Measurements from ENCODE around the gene RAVER1. TPM values are rescaled to one million over a fixed set of nuclear protein-coding genes. Genes with fewer than 3 reads are reported as not detected.

RAVER1 gene
- total and polyA plus RNA-seq, 2 of the 8 experiments (the other 6 are each of a cell fraction or from before 2014, with no cell fraction given): 5.7 to 70.5 TPM

DNA sequence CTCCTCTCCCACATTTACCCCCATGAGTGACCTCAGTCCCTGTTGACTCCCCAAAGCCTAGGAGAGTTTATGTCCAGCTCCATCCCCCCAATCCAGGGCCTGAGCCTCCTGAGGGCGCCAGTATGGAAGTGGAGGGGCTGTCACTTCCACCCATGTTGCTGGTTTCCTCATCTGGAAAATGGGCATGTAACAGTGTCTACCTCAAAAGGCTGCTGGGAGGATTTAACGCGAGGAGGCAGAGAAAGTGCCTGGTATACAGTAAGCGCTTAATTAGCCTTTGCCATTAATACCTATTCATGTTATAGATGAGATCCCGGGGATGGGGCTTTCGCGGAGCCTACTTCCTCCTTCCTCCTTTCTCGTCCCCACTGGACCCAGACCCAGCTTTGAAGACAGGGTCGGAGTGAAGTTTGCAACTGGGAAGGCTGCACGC, 46.6 kb upstream of the RAVER1 start:
- H3K4me2 ChIP-seq (ENCODE audit: insufficient read depth in 1 of 2, low read depth in 2 of 2, low read length in 2 of 2): peak overlapping the region; percentile 86 to 93
- H4K8ac ChIP-seq (ENCODE audit: extremely low read depth, insufficient read depth, low read length): peak overlapping the region; percentile 41; the same call in 1 of the 2 replicates
- 6% methylated on average over 7 of the region's 10 CpGs; no CpG with 5 or more reads in 1 of the 2 experiments for WGBS, 2 experiments (ENCODE audit: extremely low coverage in 1 of 2, insufficient coverage in 1 of 2, insufficient read length in 1 of 2, insufficient replicate concordance in 2 of 2, low coverage in 1 of 2, low lambda C conversion rate in 2 of 2, missing lambda C conversion rate in 1 of 2)
- H2BK12ac ChIP-seq (ENCODE audit: low read depth, low read length): no peak overlapping the region
- H4K5ac ChIP-seq (ENCODE audit: insufficient read length, low read depth, low read length): peak overlapping the region; percentile 23
- H3K23ac ChIP-seq (ENCODE audit: insufficient read length): no peak overlapping the region
- H3K79me1 ChIP-seq (ENCODE audit: low read depth, low read length): no peaks in the 10 kb centered on the region
- H3K4me3 ChIP-seq (ENCODE audit: extremely low read depth in 1 of 4, insufficient read depth in 2 of 4, low read depth in 3 of 4, low read length in 4 of 4): peak overlapping the region; percentile 73 to 92 (median 86)
- peaks cover 0 to 4% (median 0%) of the 10 kb centered on the region in 4 experiments; a peak in 2 of 8 replicates for H3K36me3 ChIP-seq (ENCODE audit: control insufficient read depth in 2 of 4, insufficient read depth in 4 of 4, low read length in 3 of 4)
- peak overlapping the region; percentile 32; the same call in 1 of the 2 replicates for H2BK15ac ChIP-seq (ENCODE audit: low read length)
- H2BK20ac ChIP-seq (ENCODE audit: low read length): no peak overlapping the region
- TF ChIP-seq CTBP2 (IDR thresholded peaks at IDR 0.05; ENCODE audit: borderline replicate concordance, insufficient read depth, insufficient read length, low read length): peak; percentile 34
- peak; percentile 87 for TF ChIP-seq SAP30 (IDR thresholded peaks at IDR 0.05; ENCODE audit: insufficient read depth, insufficient replicate concordance, low read length)
- no peak for TF ChIP-seq ATF3 (IDR thresholded peaks at IDR 0.05; ENCODE audit: insufficient read depth, low read depth, low read length)
- peak in 1 of 2 experiments; percentile 9; a peak in 1 of 3 replicates for TF ChIP-seq POLR2A (IDR thresholded peaks at IDR 0.05; ENCODE audit: control extremely low read depth in 1 of 2, low read depth in 2 of 2, low read length in 2 of 2)
- no peak for TF ChIP-seq HDAC2 (IDR thresholded peaks at IDR 0.05; ENCODE audit: borderline replicate concordance in 1 of 2, low read depth in 2 of 2, low read length in 2 of 2)
- H3K9ac ChIP-seq (replicated peaks in 1 of 4; ENCODE audit: extremely low read depth in 1 of 4, low read depth in 3 of 4, low read length in 3 of 4): peak overlapping the region; percentile 31 to 60 (median 51); a peak in 6 of 7 replicates
- H2BK120ac ChIP-seq (replicated peaks; ENCODE audit: low read depth, low read length): peak overlapping the region; percentile 54
- FAIRE-seq: no peak
- DNase-seq (ENCODE audit: low read depth in 1 of 2, low spot score in 2 of 2): no peak
- H4K91ac ChIP-seq (replicated peaks; ENCODE audit: insufficient read length, low read length): no peak overlapping the region
- H2AFZ ChIP-seq (ENCODE audit: low read length): peak overlapping the region; percentile 47
- no peak overlapping the region for H3K4ac ChIP-seq (replicated peaks; ENCODE audit: insufficient read length, low read depth, low read length)
- peak overlapping the region; percentile 43; the same call in 1 of the 2 replicates for H3K27ac ChIP-seq (ENCODE audit: low read depth, low read length)
- POLR2A ChIA-PET (ENCODE audit: partially characterized antibody): interaction anchor here (0.6 to 2.7 kb wide), 8 partner anchors 8 to 165 kb away, joined by 3 to 16 read pairs (median 4); partner anchors contain the start of genes ICAM1 and RAVER1
- H3K23me2 ChIP-seq (ENCODE audit: low read depth, low read length): peaks cover 18% of the 10 kb centered on the region
- no peak overlapping the region for H3K14ac ChIP-seq (ENCODE audit: insufficient read length)
- peaks cover 0 to 4% of the 10 kb centered on the region in 2 experiments; a peak in 3 of 4 replicates for H3K79me2 ChIP-seq (ENCODE audit: control insufficient read depth in 1 of 2, insufficient read depth in 2 of 2, low read length in 2 of 2)
- H2BK5ac ChIP-seq (ENCODE audit: low read depth, low read length): peak overlapping the region; percentile 75
- H3K9me3 ChIP-seq (ENCODE audit: insufficient read depth in 2 of 2, low read depth in 1 of 2, low read length in 1 of 2): no peaks in the 10 kb centered on the region
- CTCF ChIA-PET (ENCODE audit: partially characterized antibody): interaction anchor here (0.6 to 5.9 kb wide), 9 partner anchors 9 to 181 kb away, joined by 3 to 28 read pairs (median 3); partner anchors contain the start of gene ICAM1
- no peak overlapping the region for H2AK5ac ChIP-seq (ENCODE audit: low read depth, low read length)
- H3K27me3 ChIP-seq (replicated peaks in 1 of 4; ENCODE audit: control insufficient read depth in 3 of 4, extremely low read depth in 1 of 4, insufficient read depth in 3 of 4, low read length in 3 of 4): no peaks in the 10 kb centered on the region
- peak overlapping the region; percentile 93 for H3K56ac ChIP-seq (replicated peaks; ENCODE audit: insufficient read length, low read depth, low read length)
- H4K20me1 ChIP-seq (replicated peaks in 1 of 2; ENCODE audit: control insufficient read depth in 1 of 2, insufficient read depth in 2 of 2, low read length in 2 of 2): peaks cover 0 to 3% of the 10 kb centered on the region in 2 experiments
- peak overlapping the region; percentile 26; the same call in 1 of the 2 replicates for H3K18ac ChIP-seq (ENCODE audit: extremely low read depth, low read length)
- H3K4me1 ChIP-seq (replicated peaks in 1 of 4; ENCODE audit: control insufficient read depth in 3 of 4, insufficient read depth in 4 of 4, low read length in 3 of 4): peaks cover 0 to 5% (median 1%) of the 10 kb centered on the region in 4 experiments; a peak in 1 of 7 replicates

Measured in H1 (cell line).